GM19372 (cell line): Measurements from ENCODE around the gene NARS2.
"Not testable (repeated sequence)": the region's sequence is repeated elsewhere in the genome, so short reads cannot be mapped to it uniquely, and the experiment has no call there.

Experiments used
- ATAC-seq: cut with Tn5 transposase; IDR thresholded peaks from one replicate; pipeline ENCODE4 v1.9.1; 2021; ENCODE audit warnings: mild to moderate bottlenecking, low read depth, moderate library complexity; ENCODE audit not compliant: unreplicated experiment

NARS2 gene

DNA sequence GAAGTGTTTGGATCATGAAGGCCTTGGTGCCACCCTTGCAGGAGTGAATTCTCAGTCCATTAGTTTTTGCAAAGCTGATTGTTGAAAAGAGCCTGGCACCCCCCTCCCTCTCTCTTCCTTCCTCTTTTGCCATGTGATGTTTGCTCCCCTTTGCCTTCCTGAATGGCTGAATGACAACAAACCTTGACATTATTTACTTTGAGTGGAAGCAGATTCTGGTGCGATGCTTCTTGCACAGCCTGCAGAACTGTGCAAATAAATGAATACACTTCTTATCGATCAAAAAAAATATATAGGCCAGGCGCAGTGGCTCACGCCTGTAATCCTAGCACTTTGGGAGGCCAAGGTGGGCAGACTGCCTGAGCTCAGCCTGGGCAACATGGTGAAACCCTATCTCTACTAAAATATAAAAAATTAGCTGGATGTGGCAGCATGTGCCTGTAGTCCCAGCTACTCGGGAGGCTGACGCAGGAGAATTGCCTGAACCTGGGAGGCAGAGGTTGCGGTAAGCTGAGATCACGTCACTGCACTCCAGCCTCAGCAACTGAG is 2.0 kb upstream of the NARS2 start:
- ATAC-seq = no peak

DNA sequence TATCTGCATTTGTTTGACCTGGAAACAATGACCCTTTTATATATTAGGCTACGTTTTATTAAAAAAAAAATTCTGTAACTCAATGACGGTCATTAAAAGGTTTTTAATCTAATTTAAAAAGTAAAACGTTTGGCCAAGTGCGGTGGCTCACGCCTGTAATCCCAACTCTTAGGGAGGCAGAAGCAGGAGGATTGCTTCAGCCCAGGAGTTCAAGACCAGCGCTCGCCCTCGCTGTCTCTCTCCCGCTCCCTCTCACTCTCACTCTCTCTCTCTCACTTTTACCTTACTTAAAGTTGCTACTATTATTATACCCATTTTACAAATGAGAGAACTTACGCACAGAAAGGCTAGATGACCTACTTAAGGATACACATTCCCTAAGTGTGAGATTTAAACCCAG is 814 bp upstream of the NARS2 start:
- no peak for ATAC-seq

DNA sequence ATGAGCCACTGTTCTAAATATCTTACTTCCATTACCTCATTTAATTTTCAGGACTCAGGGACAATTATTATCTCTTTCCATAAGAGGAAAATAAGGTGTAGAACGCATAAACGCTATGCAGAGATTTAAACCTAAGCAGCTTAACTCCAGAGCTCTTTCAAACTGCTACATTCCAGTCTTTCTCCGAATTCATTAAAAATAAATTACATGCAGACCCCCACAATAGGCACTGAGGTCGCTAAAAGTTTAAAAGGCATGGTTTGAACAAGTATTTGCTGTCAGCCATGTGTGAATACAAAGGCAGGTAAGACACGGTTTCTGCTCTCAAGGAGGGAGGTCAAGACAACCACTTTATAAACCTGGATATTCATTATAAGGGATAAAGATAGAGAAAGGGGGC is 983 bp downstream of the NARS2 start:
- ATAC-seq = no peak

DNA sequence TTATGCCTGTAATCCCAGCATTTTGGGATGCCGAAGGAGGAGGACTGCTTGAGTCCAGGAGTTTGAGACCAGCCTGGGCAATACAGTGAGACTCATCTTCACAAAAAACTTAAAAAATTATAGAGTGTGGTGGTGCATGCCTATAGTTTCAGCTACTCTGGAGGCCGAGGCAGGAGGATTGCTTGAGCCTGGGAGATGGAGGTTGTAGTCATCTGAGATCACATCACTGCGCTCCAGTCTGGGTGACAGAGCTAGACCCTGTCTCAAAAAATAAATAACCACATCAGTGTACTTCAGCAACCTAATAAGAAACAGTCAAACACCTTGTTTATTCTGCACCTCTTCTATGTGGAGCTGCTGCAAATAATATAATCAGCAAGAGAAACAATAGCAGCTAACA is 1.4 kb downstream of the NARS2 start:
- no peak for ATAC-seq

DNA sequence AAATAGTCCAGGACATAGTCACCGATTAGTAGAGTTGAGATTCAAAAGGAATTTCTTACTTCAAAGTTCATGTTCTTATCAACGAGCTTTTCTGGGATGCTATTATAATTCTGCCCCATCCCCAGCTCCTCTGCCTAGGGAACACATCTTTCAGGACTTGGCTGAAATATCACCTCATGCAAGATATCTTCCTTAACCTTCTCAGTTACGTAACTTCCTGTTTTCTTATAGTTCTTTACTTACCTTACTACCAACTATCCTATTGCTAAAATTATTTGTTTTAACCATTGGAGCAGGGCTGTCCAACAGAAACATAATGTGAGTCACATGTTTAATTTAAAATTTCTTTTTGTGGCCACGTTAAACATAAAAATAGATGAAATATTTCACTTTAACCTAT is 2.3 kb downstream of the NARS2 start:
- no peak for ATAC-seq

DNA sequence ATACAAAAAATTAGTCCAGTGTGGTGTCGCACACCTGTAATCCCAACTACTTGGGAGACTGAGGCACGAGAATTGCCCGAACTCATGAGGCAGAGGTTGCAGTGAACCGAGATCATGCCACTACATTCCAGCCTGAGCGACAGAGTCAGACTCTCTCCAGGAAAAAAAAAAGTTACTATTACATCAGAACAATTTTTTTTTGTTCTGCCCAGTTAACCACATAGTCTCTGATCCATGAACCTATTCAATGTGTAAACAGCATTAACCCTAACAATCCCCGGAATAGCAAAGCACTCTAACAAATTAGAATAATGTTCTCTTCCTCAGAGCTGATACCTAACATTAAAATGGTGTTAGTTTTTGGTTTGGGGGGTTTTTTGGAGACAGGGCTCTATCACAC is 4.6 kb downstream of the NARS2 start:
- no peak for ATAC-seq

DNA sequence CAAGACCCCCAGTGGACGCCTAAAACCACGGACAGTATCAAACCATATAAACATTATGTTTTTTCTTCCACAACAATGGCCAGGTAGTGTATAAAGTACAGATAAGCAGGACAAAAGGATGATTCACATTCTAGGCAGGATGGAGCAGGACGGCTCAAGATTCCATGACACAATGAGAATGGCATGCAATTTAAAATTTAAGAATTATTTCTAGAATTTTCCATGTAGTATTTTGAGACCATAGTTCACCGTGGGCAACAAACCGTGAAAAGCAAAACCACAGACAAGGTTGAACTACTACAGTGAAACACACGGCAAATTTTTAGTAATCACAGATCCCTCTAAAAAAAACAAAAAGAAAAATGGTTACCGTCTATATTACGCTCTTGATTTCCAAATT is 7.5 kb downstream of the NARS2 start:
- no peak for ATAC-seq

DNA sequence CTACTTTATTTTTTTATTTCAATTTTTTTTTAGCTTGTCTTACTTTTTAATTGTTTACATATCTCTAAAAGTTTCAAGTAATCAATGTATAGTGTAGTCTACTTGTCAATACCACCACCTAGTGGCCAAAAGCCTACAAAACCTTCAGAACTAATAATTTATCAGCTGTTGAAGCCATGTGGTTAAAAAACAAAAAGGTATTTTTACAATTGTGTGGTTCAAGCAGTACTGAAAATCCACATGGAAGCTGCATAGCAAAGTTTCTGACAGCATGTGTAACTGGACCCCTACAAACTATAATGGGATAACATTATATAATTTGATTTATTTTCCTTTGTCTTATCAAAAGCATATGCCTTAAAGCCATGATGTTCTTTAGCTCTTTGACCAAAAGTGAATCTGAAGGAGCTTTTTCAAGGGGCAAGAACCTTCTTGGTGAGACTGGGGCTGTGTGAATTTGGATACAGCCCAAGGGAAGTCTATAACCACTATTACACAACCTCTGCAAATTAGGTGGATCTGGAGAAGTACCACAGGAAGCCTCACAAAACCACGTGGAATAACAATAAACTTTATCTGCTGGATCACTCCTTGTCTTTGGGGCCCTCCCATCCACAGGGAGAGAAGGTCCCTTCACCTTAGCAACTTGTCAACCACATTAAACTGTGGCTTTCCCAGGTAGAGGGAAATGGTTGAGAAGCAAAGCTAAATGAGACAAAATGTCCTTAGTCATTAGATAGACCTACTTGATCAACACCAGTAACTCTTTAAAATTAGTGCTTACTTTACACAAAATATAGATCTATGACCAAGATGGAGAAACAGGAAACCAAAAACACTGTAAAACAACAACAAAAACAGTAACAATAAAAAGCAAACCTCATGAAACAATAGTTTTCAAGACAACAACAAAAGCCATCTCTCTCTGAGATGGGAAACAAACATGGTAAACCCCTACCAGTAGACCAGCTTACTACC is 9.9 kb downstream of the NARS2 start:
- no peak for ATAC-seq

DNA sequence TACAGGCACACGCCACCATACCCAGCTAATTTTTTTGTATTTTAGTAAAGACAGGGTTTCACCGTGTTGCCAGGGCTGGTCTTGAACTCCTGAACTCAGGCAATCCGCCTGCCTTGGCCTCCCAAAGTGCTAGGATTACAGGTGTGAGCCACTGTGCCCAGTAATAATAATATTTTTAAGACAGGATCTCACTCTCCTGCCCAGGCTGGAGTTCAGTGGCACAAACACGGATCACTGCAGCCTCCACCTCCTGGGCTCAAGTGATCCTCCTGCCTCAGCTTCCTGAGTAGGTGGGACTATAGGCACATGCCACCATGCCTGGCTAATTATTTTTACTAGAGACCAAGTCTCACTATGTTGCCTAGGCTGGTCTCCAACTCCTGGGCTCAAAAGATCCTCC is 10.6 kb downstream of the NARS2 start:
- not testable (repeated sequence) for ATAC-seq

DNA sequence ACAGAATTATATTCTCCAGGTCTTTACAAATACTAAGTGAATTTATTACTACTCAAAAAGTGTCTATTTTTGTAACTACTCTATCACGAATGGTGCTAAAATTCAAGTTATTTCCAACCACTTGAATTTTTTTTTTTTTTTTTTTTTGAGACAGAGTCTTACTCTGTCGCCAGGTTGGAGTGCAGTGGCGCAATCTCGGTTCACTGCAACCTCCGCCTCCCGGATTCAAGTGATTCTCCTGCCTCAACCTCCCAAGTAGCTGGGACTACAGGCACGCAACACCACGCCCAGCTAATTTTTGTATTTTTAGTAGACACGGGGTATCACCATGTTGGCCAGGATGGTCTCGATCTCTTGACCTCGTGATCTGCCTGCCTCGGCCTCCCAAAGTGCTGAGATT is 11.6 kb downstream of the NARS2 start:
- not testable (repeated sequence) for ATAC-seq

DNA sequence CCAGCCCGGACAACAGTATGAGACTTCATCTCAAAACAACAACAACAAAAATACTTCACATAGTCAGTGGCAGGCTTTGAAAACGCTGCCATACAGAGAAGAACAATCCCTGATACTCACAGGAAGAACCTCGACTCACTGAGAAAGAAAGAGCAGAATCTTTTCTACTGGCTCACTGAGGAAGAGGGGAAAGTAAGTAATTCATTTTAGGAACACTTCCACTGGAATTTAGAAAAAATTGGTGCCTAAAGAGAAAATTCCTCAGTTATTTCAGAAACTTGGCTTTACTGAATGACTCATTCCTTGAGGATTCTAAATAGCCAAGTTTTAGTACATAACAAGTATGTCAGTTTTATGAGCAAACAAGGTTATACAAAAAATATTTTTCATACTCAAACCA is 12.3 kb downstream of the NARS2 start:
- no peak for ATAC-seq

DNA sequence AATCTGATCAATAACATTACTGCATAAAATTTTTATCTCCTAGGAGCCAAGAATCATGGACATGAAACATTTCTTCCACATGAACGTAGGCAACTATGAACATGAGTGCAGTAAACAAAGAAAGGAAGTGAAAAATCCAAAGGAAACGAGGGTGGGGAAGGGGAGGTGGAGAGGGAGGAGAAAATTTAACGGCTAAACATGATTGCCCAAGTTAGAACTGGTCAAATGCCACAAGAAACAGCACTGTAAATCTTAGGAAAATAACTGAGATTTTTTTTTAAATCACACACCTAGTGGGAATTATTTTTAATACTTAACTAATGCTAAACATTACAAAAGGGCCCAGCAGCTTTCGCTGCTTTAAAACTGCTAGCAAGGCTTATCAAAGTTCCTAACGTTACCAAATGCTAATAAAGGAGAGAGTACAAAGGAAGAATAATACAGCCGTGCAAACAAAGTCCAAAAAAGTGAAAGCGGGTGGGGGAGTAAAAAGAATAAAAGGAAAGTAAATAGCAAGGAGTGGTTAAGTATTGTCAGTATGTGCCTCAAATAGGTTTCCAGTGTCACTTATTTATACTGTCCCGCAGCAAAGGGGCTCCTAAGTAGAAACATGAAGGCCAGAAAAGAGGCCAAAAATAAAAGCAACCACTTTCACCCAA is 13.7 kb downstream of the NARS2 start:
- ATAC-seq = no peak

DNA sequence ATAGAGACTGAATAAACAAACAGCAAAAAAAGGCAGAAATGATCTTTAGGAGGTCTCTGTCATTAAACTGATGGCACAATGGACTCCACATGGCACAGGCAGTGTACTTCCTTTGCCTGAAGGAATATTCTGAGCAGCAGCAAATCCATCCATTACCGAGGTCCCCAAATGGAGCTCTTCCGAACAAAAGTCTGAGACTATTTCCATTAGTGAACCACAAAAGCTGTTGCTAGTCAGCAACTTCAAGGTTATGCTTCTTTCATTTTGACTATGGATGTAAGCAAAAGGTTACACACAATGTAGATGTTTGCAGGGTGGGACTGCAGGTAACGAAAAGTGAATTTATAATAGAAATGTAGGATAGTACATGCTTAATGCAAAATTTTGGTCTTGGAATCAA is 14.5 kb downstream of the NARS2 start:
- no peak for ATAC-seq

DNA sequence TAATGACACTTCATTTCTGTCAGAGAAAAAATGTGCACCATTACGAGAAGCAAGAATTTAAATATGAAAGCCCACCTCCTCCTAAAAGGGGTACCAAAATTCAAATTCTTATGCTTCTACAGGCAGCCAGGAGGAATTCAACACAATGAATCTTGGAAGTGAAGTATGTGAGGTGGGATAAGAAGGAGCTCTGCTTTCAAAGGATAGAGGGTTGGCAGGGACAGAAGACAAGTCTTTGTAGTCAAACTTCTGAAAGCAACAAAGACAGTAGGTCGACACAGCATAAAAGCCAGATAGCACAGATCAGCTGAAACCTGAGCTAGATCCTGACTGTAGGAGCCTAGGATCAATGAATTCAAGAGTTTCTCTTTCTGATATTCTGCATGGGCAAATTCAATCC is 17.4 kb downstream of the NARS2 start:
- no peak for ATAC-seq

DNA sequence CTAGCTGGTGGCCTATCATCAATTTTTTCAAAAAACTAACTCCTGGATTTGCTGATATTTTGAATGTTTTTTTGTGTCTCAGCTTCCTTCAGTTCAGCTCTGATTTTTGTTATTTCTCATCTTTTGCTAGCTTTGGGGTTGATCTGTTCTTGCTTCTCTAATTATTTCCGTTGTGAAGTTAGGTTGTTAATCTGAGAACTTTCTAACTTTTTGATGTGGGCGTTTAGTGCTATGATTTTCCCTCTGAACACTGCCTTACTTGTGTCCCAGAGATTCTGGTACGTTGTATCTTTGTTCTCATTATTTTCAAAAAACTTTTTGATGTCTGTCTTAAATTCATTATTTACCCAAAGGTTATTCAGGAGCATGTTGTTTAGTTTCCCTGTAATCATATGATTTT is 19.1 kb downstream of the NARS2 start:
- no peak for ATAC-seq

DNA sequence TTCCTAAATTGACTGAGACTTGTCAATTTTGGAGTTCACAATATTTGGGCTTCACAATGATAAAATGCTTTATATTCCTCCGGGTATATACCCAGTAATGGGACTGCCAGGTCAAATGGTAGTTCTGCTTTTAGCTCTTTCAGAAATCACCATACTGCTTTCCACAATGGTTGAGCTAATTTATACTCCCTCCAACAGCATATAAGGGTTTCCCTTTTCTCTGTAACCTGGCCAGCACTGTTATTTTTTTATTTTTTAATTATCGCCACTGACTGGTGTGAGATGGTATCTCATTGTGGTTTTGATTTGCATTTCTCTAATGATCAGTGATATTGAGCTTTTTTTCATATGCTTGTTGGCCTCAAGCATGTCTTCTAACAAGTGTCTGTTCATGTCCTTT is 21.8 kb downstream of the NARS2 start:
- ATAC-seq = no peak

DNA sequence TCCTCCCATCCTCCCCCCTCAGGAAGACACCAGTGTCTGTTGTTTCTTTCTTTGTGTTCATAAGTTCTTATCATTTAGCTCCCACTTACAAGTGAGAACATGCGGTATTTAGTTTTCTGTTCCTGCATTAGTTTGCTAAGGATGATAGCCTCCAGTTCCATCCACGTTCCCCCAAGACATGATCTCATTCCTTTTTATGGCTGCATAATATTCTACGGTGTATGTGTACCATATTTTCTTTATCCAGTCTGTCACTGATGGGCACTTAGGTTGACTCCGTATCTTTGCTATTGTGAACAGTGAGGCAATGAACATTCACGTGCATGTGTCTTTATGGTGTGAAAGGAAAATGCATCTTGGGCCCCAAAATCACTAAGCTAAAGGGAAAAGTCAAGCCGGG is 22.5 kb downstream of the NARS2 start:
- ATAC-seq = not testable (repeated sequence)

DNA sequence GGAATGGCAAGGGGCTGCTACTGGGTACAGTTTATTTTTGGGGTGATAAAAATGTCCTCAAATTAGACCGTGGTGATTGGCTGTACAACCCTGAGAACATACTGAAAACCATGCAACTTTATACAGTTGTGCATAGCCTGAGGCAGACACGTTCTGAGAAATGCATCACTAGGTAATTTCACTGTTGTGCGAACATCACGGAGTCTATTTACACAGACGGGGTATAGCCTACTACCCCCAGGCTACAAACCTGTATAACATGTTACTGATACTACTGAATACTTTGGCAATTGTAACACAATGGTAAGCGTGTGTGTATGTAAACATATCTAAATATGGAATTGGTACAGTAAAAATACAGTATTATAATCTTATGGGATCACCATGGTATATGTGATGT is 23.6 kb downstream of the NARS2 start:
- no peak for ATAC-seq

DNA sequence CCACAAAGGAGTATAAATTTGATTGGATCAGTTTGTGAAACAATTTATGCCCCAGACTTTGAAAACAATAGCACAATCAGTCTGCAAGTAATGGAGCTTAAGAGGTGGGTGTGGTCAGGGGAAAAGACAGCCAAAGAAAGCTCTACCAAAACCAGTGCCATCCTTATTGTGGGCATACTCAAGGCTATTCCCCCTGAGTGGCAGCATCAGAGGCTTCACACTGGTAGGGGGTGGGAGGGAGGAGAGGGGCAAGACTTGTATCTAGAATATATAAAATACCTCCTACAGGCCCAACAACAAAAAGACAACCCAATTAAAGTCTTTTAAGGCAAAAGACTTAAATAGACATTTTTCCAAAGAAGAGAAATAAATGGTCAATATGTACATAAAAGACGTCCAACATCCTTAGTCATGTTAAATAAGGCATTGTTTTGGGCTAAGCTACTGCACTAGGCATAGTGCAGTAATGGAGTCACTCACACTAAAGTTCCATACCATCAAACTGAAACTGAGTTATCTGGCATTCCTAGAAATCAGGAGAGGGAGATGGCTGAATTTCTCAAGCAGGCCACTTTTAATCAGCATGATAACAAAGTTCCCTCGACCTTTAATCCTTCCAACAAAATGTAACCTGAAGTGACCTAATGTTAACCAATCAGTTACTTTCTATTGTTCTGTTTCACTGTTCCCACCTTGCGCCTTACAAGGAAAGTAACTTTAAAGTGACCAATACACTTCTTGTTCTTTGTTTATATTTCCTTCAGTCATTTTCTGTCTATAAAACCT is 24.8 kb downstream of the NARS2 start:
- ATAC-seq = no peak

DNA sequence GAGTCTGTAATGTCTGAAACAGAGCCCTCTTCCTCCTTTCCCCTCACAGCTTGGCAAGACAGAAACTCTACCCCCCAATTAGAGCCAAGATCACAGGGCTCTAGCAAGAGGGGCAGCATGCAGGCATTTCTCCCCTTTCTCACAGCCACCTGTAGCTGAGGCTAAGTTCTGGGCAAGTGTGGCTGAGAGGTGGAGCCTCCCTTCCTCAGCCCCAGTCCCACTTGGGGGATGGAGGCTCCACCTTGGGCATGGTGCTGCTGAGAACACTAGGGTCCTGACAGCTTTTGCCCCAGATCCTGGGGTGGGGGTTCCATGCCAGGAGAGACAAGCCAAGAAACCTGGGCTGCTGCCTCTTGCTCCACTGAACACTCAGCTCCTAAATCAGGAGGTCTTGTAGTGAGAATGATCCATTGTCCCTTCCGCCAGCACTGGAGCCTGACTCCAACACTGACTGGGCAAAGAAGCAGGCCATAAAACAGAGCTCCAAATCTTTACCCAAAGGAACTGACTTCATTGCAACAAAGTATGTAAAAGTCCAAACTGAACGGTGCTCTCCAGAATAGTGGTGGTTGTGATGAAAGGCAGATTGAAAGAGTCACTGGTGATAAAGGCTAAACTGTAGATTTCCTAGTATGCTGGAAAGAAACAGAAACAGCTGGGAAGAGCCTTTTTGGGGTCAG is 25.6 kb downstream of the NARS2 start:
- ATAC-seq = no peak
